ENCODE data around the gene APOA5. TPM values are rescaled to one million over a fixed set of nuclear protein-coding genes. Genes with fewer than 3 reads are reported as not detected.

Gene APOA5
- total and polyA plus RNA-seq, 2 of the 13 experiments (the other 11 are each of a cell fraction or from before 2014, with no cell fraction given): 44.0 to 49.1 TPM

DNA sequence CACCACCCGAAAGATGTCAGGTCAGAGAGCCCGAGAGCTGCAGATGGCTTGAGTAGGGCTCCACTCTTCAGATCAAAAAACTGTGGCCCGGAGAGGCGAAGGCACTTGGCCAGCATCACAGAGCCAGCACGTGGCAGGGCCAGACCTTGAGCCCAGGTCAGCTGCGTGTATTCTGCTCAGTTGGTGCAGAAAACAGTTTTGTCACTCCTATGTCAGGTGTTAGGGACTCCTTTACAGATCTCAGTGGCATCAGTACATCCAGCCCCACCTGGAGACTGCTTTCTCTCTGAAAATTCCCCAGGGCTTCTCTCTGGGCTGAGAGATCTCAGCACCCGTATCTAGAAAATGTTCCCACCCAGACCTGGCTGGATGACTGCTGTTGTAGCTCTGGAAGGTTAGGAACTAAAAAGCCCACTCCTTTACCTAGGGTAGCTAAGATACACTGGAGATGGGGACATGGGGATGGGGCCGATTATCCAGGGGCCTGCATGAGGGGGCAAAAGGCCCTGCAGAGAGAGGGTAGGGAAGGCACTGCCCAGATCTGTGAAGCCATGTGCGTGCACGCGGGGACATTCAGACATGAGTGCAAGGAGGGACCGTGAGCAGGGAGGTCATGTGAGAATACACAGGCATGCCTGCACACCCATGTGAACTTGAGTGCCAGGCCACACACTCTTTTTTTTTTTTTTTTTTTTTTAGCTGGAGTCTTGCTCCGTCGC lies 42.3 kb upstream of the APOA5 start (continued):
- TF ChIP-seq NFE2L2 (IDR thresholded peaks at IDR 0.05; ENCODE audit: low read length) (no peak), CREM (IDR thresholded peaks at IDR 0.05) (no peak), CREM (CRISPR knock-in tag; IDR thresholded peaks at IDR 0.05) (no peak), ZSCAN25 (CRISPR knock-in tag; IDR thresholded peaks at IDR 0.05) (peak; percentile 87), ZNF781 (CRISPR knock-in tag; IDR thresholded peaks at IDR 0.05; ENCODE audit: borderline replicate concordance, not compliant biosample characterization) (peak; percentile 43), SMAD1 (CRISPR knock-in tag; IDR thresholded peaks at IDR 0.05; ENCODE audit: borderline replicate concordance, low read depth) (no peak), IKZF4 (CRISPR knock-in tag; IDR thresholded peaks at IDR 0.05; ENCODE audit: borderline replicate concordance, low read depth, not compliant biosample characterization) (peak; percentile 49), ZNF878 (CRISPR knock-in tag; IDR thresholded peaks at IDR 0.05) (peak; percentile 53; the same call in 1 of the 2 replicates), ZFP36L1 (CRISPR knock-in tag; IDR thresholded peaks at IDR 0.05) (no peak), RBFOX2 (IDR thresholded peaks at IDR 0.05; ENCODE audit: low read depth, low read length) (peak; percentile 63; the same call in 1 of the 2 replicates), NBN (conservative IDR thresholded peaks at IDR 0.05) (no peak), NPAS2 (CRISPR knock-in tag; IDR thresholded peaks at IDR 0.05; ENCODE audit: borderline replicate concordance) (no peak), ZNF556 (CRISPR knock-in tag; IDR thresholded peaks at IDR 0.05; ENCODE audit: borderline replicate concordance) (peak; percentile 55; the same call in 1 of the 2 replicates), WIZ (CRISPR knock-in tag; IDR thresholded peaks at IDR 0.05) (no peak)
- TF ChIP-seq, protein P1, sequence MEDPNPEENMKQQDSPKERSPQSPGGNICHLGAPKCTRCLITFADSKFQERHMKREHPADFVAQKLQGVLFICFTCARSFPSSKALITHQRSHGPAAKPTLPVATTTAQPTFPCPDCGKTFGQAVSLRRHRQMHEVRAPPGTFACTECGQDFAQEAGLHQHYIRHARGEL (CRISPR knock-in tag; IDR thresholded peaks at IDR 0.05): no peak
- TF ChIP-seq, protein P2, sequence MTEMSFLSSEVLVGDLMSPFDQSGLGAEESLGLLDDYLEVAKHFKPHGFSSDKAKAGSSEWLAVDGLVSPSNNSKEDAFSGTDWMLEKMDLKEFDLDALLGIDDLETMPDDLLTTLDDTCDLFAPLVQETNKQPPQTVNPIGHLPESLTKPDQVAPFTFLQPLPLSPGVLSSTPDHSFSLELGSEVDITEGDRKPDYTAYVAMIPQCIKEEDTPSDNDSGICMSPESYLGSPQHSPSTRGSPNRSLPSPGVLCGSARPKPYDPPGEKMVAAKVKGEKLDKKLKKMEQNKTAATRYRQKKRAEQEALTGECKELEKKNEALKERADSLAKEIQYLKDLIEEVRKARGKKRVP (CRISPR knock-in tag; IDR thresholded peaks at IDR 0.05): peak in 1 of 2 experiments; percentile 63; a peak in 2 of 4 replicates
- TF ChIP-seq, protein P3, sequence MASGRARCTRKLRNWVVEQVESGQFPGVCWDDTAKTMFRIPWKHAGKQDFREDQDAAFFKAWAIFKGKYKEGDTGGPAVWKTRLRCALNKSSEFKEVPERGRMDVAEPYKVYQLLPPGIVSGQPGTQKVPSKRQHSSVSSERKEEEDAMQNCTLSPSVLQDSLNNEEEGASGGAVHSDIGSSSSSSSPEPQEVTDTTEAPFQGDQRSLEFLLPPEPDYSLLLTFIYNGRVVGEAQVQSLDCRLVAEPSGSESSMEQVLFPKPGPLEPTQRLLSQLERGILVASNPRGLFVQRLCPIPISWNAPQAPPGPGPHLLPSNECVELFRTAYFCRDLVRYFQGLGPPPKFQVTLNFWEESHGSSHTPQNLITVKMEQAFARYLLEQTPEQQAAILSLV (CRISPR knock-in tag; IDR thresholded peaks at IDR 0.05; ENCODE audit: borderline replicate concordance): no peak
- TF ChIP-seq, protein P4, sequence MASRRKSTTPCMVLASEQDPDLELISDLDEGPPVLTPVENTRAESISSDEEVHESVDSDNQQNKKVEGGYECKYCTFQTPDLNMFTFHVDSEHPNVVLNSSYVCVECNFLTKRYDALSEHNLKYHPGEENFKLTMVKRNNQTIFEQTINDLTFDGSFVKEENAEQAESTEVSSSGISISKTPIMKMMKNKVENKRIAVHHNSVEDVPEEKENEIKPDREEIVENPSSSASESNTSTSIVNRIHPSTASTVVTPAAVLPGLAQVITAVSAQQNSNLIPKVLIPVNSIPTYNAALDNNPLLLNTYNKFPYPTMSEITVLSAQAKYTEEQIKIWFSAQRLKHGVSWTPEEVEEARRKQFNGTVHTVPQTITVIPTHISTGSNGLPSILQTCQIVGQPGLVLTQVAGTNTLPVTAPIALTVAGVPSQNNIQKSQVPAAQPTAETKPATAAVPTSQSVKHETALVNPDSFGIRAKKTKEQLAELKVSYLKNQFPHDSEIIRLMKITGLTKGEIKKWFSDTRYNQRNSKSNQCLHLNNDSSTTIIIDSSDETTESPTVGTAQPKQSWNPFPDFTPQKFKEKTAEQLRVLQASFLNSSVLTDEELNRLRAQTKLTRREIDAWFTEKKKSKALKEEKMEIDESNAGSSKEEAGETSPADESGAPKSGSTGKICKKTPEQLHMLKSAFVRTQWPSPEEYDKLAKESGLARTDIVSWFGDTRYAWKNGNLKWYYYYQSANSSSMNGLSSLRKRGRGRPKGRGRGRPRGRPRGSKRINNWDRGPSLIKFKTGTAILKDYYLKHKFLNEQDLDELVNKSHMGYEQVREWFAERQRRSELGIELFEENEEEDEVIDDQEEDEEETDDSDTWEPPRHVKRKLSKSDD (CRISPR knock-in tag; IDR thresholded peaks at IDR 0.05; ENCODE audit: low read depth): no peak

Data from HepG2 (cell line).